Mesenteric fat pad (tissue), 1 donor: ENCODE data around the gene SLC25A45. TPM values are rescaled to one million over a fixed set of nuclear protein-coding genes. Genes with fewer than 3 reads are reported as not detected.

Experiments
- DNase-seq: peaks from one replicate; pipeline ENCODE4 v3.0.0-alpha.2; 2020; ENCODE audit warnings: low spot score
- total RNA-seq: library from RNA; stranded (reverse); fragmentation: NEBNext Ultra II Directional; extraction: Animal tissue kit (Norgen Biotek cat#: 25700); gene quantifications from one replicate; pipeline ENCODE4 v1.2.1, GENCODE V29; 2021
- donor health status: DM: yes; HTN: yes; CAD: no.

SLC25A45 gene
- total RNA-seq, 1 donor from 2014 or later, result 8.7 TPM

DNA sequence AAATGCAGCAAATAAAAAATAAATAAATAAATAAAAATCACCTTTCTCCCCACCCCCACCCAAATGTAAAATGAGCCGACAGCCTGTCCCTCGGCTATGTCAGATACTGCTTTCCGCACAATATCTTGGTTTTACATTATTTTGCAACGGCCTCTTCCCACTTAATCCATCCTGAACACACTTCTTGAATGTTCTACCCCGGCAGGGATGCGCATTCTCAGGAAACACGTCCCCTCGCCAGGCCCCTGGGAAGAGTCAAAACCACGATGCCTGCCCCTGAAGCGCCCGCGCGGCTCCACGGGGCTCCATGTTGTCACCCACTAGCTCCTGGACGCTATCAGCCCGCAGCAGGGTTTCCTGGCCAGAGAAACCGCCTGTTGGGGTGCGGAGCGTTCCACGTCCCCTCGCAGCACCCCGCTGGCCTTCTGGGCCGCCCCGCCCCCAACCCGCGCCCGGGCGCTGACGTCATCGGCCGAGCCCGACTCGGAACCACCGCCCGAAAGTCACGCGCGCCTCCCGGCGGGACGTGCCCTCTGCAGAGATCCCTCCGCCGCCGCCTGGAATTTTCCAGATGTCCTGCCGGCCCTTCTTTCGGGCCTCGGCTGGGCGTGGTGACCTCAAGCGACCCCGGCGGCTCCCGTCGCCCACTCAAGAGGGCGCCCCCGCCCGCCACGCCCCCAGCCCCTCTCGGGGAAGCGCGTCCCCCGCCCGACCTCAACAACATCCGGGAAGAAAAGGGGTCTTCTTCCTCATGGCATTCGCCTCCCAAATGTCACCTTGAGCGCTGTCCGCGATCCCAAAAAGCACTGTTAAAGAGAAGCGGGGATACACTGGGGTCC is 39.6 kb upstream of the SLC25A45 start:
- DNase-seq, result peak; percentile 100

DNA sequence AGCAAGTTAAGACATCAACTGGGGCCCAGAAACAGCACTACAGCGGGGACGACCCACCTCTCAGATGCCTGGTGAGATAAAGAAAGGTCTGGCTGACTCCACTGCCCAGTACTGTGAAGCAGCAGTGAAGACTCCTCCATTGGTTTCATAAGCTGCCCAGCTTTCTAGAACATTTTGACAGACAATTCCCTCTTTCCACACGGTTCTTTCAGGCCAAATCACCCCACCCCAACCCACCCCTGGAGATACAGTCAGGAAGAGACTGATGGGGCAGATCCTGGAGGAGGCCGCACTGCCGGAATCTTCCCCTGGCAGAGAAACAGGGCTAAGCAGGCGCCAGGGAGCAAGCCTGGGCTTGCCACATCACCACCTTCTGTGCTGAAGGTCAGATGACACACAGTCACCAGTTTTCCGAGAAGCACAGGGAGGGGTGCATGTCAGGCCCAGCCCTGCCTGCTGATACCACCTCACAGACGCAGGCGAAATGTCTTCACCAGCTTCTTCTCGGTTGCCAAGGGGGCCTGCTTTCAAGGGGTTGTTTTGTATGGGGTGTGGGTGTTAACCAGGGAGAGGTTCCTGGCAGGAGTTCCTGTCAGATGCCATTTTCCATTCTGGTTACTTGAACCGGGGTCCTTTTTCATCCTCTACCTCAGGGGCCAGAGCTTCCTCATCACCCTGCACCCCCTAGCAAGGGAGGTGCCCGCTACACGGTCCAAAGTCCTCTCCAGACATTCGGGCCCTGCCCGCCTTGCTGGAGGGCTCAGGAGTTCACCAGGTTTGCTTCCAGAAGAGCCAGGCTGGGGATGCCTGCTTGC is 38.7 kb upstream of the SLC25A45 start:
- DNase-seq, result peak; percentile 96

DNA sequence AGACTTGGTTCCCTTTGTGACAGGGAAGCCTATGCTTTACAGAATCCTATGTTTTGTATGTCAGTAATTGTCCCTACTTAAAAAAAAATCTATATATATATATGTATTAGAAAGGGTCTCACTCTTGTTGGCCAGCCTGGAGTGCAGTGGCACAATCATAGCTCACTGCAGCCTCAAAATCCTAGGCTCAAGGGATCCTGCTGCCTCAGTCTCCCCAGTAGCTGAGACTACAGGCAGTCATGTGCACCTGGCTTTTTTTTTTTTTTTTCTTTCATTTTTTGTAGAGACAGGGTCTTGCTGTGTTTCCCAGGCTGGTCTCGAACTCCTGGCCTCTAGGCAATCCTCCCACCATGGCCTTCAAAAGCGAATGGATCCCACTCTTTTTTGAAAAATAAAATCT is 38.1 kb upstream of the SLC25A45 start:
- no peak for DNase-seq

DNA sequence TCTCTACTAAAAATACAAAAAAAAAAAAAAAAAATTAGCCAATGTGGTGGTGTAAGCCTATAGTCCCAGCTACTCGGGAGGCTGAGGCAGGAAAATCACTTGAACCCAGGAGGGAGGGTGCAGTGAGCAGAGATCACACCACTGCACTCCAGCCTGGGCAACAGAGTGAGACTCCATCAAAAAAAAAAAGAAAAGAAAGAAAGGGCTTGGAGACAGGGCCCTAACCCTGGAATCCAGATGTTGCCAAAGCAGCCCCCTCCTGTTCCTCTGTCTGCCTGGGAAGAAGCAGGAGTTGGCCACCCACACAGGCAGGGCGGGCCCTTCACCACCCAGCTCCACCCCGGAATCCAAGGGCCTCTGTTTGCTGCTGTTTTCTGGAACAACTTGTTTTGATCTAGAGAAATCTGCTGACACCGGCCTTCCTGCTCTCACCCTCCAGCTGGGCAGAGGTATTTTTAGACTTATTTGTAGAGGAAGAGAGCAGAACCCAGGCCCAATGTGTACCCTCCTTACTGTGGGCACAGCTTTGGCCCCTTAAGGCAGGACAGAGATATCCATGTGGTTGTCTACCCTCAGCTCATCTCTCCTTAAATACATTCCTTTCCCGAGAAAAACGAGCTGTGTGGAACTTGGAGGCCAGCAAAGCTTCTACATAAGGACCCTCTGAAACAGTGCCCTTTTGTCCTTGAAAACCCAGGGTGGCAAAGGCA is 37.5 kb upstream of the SLC25A45 start:
- DNase-seq, result peak; percentile 94

DNA sequence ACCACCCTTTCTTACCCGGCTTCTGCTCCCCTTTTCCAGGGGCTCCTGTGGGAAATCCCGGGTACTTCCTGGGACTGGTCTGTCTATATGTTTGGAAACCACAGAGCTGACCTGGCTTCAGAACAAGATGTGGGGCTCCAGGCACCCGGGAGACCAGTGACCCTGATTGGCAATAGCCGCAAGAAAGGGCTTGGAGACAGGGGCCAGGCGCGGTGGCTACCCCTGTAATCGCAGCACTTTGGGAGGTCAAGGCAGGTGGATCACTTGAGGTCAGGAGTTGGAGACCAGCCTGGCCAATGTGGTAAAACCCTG is 37.0 kb upstream of the SLC25A45 start:
- DNase-seq, result no peak

DNA sequence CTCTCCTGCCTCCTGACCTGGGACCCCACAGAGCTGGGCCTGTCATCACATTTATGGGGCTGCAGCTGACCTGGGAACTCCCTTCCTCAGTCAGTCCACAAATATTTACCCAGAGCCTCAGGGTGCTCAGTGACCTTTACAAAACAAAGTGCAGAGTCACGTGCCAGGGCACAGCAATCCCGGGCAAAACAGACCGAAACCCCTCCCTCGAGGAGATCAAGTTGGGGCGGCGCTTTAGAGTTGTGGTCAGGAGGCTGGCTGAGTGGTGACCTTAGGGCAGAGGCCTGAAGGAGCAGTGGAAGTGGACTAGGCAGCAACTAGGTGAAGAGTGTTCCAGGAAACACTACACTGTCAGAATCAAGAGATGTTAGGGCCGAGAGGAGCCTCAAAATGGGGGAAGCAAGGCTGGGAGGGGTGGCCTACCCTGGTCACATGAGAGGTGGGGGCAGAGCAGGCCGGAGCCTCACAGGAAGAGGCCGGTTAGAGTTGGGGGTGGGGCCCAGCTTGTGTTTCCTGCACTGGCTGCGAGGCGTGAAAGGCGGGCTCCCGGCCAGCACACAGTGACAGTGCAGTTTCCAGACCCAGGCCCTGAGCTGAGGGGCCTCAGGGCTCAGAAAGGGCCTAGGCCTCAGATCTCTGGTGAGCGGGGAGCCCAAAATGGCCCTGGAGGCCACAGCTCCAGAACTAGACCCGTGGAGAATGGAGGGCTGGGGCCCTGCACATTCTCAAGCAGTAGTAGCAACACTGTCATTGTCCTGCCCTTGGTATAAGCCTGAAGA is 36.4 kb upstream of the SLC25A45 start:
- DNase-seq, result peak; percentile 97

DNA sequence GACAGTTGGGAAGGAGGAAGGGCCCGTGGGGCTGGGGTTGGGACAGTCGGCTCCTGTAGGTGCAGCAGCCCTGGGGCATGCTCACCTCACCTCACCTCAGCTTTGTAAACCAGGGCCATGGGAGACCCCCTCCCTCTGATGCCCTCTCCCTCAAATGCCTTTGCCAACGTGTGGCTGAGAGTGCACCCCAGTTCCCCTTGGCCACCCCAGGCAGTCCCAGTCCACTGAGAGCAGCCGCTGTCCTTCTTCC is 35.9 kb upstream of the SLC25A45 start:
- DNase-seq, result no peak

DNA sequence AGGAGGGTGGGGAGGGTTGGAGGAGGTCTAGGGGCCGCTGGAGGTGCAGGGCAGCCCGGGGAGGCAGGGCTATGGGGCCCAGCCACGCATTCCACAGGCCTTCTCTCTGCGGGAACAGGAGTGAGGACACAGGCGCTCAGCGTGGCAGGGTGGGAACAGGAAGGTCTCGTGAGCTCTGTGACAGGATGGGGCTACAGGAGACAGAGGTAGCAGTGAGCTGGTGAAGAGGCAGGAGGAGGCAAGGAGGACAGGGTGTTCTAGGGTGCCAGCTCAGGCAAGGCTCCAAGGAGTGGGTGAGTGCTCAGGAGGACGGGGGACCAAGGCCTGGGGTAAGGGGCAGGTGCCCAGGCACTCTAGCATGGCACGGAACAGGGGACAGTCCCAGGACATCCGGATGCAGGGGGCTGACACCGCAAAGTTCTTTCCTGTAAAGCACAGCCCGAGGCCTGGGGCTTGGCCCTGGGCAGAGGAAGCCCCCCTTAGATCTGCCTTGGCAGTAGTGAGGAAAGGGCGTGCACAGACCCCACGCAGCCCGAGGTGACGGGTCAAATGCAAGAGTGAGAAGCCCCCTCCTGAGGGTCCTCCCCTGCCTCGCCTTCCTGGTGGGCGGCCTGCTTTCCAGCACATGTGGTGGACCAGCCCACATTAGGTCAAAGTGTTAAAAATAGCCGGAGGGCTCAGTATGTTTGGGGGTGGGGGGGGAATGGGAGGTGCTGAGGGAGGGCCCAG is 35.4 kb upstream of the SLC25A45 start:
- DNase-seq, result peak; percentile 90

DNA sequence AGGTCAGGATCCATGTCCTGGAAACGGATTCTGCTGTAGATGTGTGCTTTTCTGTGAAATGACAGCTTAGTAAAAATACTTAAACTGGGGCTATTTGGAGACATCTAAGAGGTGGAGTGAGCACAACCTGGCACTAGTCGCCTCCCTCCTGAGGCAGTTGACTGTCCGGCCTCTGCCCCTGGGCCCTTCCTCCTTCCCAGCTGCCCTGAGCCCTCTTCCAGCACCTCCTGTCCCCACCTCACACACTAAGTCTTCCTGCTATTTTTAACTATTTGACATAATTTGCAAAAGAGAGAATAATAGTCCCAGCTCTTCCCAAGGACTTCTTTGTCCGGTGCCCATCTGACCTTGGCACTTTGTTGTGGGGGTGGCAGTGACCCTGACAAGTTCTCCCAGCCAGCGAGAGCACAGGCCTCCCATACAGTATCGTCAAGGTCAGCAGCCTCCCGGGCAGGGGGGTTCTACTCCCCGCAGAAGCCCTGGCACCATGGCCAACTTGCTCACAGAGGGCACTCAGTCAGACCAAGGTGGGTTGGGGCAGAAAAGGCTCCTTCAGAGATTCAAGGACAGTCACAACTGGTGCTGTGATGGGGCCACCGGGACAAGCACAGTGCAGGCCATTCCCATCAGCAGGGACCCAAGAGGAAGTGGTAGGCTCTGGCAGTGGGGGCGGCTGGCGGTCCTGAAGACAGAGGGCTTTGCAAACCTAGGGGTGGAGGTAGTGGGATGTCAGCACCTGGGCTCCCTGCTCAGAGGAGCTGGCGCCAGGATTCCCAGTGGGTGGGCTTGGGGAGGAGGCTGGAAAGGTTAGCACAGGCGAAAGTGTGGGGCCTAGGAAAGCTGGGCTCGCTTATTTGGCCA is 34.6 kb upstream of the SLC25A45 start:
- peak; percentile 89 for DNase-seq

DNA sequence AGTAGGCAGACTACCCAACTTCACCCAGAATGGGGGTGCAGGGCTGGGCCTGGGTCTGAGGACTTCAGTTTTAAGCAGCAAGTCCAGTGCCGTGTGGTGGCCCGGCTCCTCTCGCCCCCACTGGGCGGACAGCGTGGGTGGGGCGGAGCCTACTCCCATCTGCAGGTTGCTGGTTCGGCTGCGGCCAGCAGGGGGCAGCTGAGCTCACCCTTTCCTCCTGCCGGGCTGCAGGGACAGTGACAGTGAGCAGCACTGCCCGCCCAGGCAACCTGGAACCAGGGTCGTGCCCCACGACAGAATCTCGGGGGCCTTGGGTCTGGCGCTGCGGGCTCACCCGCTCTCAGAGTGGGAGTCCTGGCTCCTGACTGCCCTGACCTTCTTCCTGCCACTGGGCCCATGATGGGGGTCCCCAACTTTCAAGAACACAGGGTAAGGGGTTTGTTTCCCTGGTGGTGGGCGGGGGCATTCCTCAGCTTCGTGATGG is 33.9 kb upstream of the SLC25A45 start:
- DNase-seq, result peak; percentile 98

DNA sequence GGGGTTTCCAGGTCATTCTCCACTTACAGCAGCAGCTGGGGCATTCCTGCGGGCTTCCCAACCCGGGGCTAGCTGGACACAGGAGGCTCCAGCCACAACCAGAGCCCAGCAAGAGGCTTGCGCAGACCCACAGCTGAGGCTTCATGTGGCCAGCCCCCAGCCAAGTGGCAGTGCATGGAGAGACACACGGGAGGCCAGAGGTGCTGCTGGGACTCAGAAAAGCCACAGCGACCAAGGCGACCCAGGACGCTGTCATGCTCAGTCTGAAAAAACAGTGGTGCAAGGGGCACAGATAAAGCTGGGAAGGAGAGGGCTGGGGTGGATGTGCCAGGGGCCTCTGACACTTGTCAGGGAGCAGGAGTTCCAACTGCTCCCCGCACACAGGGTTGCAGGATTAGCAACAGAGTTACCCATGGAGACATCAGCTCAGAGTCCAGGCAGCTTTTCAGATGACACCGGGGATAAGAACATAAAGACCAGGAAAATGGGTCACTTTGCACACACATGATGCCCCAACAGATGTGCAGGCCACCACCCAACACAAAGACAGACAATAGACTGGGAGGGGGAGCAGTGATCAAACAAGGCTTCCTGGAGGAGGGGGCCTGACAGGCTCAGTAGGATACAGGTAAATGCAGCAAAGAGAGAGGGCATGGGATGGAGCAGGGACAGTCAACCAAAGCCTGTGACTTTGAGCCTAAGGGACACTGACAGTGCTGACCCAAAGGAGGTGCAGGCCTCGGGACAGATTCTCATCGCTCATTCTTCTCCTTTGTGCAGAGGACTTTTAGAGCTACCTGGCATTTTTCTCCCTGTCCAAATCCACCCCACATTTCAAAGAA is 33.3 kb upstream of the SLC25A45 start:
- peak; percentile 79 for DNase-seq

DNA sequence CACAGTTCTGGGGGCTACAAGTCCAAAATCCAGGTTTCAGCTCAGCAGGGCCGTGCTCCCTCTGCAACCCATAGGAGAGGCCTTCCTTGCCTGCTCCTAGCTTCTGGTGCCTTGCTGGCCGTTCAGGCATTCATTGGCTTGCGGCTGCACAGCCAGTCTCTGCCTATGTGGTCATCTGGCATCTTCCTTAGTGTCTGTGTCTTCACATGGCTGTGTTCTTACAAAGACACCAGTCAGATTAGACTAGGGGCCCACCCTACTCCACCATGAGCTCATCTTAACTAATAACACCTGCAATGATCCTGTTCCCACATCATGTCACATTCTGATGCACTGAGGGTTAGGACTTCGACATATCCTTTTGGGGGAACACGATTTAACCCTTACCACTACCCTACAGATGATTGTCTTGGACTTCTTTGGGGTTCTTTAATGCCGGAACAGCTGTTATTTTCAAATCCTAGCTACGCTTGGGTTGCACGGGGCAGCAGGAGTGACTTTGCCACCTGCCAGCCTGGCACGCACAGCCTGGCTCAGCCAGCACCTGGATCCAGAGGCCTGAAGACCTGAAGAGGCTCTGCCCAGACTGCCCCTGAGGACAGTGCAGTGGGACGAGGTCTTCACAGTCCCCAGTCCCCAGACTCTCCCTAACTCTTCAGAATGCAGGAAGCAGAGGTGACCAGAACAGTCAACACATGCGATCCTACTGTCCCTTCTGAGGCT is 32.5 kb upstream of the SLC25A45 start:
- peak; percentile 81 for DNase-seq

DNA sequence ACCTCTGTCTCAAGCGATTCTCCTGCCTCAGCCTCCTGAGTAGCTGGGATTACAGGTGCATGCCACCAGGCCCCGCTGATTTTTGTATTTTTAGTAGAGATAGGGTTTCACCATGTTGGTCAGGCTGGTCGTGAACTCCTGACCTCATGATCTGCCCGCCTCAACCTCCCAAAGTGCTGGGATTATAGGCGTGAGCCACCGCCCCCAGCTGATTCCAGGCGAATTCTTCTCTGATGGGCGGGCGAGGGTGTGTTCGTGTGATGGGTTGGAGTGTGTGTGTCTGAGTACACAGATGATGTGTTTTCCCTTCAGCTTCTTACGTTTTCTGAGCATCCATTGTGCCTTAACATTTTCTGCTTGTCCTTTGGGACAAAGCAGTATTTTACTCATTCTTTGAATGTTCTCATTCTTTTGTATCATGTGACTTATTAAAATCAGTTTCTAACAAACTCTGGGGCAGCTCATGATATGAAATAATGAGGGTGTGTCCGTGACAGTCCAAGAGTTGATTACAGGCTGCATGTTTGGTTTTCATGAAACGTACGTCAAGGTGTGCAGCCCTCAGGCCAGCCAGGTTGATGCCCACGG is 30.7 kb upstream of the SLC25A45 start:
- DNase-seq, result peak; percentile 87

DNA sequence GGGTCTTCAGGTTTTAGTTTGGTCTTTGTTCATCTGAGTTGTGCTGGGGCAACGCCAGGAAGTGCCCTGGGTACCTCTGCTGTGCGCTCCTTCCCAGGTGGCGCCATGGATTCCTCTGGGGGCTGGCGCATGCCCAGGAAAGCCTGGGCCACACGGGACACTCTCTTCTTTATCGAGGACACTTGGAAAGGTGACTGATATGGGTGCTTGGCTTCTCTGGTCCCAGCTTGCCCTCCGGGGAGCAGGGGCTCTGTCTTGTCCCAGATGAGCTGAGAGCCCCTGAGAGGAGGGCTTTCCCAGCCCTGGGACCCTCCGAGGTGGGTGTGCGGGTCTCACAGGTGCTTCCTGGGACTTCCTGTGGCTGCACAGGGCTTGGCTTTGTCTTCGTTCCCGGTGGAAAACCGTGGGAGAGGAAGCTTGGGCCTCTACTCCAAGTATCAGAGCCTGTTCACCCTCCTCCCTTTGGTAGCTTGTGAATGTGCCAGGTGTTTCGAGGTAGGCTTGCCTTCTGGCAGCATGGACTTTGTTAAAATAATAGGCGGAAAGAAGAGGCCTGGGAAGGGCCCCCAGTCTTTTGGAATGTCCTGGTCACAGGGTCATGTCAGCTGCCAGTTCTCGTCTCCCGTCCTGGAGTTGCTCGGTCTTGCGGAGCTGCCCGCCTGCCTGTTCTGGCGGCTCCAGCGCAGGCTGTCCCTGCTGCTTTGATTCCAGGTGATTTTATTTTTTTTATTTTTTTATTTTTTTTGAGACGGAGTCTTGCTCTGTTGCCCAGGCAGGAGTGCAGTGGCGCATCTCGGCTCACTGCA is 30.0 kb upstream of the SLC25A45 start:
- DNase-seq, result peak; percentile 80

DNA sequence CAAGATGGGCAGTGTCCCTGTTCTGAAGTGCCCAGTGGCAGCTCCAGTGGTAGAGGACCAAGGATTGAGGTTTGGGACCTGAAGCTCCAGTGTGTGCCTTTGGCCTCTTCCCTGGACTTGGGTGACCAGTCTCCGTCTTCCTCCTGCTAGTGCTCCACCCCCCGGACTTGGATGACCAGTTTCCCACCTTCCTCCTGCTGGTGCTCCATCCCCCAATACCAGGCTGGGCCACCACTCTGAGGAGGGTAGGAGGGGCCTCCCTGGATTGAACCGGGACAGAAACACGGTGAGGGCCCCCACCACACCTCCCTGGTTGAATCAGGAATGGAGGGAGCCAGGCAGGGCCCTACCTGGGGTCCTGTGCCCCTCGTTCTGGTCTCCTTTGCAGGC is 29.2 kb upstream of the SLC25A45 start:
- DNase-seq, result peak; percentile 86

DNA sequence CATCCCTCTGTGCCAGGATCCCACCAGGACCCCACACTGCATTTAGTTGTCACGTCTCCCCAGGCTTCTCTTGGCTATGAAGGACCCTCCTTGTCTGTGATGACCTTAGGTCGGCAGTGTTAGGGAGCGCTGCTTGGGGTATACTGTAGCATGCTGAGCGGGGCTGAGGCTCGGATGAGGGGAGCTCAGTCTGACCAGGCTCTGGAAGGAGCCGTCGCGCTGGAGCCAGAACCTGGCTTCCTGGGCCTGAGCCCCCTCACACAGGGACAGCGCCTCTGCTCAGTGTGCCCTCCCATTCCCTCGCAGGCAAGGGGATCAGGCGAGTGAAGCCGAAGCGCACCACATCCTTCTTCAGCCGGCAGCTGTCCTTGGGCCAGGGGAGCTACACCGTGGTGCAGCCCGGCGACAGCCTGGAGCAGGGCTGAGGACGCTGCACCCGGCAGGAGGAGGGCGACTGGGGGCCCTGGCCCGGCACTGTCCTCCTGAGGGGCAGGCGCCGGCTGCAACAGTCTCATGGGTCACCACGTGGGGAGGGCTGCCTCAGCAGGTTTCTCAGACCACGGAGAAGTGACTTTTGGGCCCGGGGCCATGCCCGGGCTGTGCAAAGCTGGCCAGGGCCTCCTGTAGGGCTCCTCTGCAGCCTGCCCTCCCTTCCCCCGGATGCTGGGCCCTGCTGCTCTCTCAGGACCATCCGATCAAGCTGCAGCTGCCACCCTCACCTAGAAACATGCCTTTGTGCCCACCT is 28.7 kb upstream of the SLC25A45 start:
- peak; percentile 83 for DNase-seq
